Gastrocnemius medialis (tissue), 4 donors: Measurements from ENCODE around the gene CD151. TPM values are rescaled to one million over a fixed set of nuclear protein-coding genes. Genes with fewer than 3 reads are reported as not detected.

Experiments
- ATAC-seq, 2 donors: fragments of 150-250 bp; one replicate each; pipeline ENCODE4 v1.9.1; 2016
- DNase-seq, 2 donors: peaks; one replicate each; pipeline ENCODE4 v3.0.0-alpha.2; 2019
- H3K27ac ChIP-seq, 4 donors: fragments of 200-600 bp; sonication (generic); 1 replicate in 1 of 4; 2 replicates in 3 of 4; pipeline ENCODE4 v1.5.1; 2016 to 2018; ENCODE audit warnings: mild to moderate bottlenecking in 2 of 4, moderate library complexity in 1 of 4
- H3K27me3 ChIP-seq, 3 donors: fragments of 200-600 bp; sonication (generic) in 2 of 3; 1 replicate in 1 of 3; 2 replicates in 2 of 3; pipeline versions ENCODE4 v1.5.1 to v1.6.0; 2016 to 2019; ENCODE audit warnings: mild to moderate bottlenecking in 1 of 3, moderate library complexity in 1 of 3
- H3K36me3 ChIP-seq, 2 donors: fragments of 200-600 bp; sonication (generic) in 1 of 2; one replicate each; pipeline ENCODE4 v1.5.1; 2017 to 2018
- H3K4me1 ChIP-seq, 2 donors: fragments of 200-600 bp; sonication (generic) in 1 of 2; one replicate each; pipeline ENCODE4 v1.5.1; 2016 to 2017; ENCODE audit warnings: mild to moderate bottlenecking in 2 of 2
- H3K4me3 ChIP-seq, 4 donors: fragments of 200-600 bp; sonication (generic) in 3 of 4; 1 replicate in 1 of 4; 2 replicates in 3 of 4; pipeline ENCODE4 v1.5.1; 2016 to 2019; ENCODE audit warnings: mild to moderate bottlenecking in 2 of 4
- H3K9me3 ChIP-seq, 3 donors: fragments of 200-600 bp; sonication (generic) in 2 of 3; 1 replicate in 1 of 3; 2 replicates in 2 of 3; pipeline ENCODE4 v1.5.1; 2016 to 2019
- CTCF ChIP-seq, 5 experiments: fragments of 450-650 bp in 3 of 5; fragments of 200-600 bp in 2 of 5; sonication (generic) in 2 of 5; IDR thresholded peaks in 4 of 5; conservative IDR thresholded peaks in 1 of 5; 1 replicate in 4 of 5; 2 replicates in 1 of 5; pipeline ENCODE4 v1.5.1; 2016 to 2019; ENCODE audit warnings: antibody characterized with exemption in 5 of 5, mild to moderate bottlenecking in 3 of 5, moderate library complexity in 3 of 5
- POLR2A ChIP-seq, 2 donors: fragments of 450-650 bp; IDR thresholded peaks; one replicate each; pipeline ENCODE4 v1.6.1; 2017; ENCODE audit warnings: antibody characterized with exemption in 2 of 2, mild to moderate bottlenecking in 2 of 2, moderate library complexity in 2 of 2
- in situ Hi-C, 4 donors: fragments of 200-750 bp; cut with MboI; loops; one replicate each; pipeline versions ENCODE4 v1.15.0 to v1.8.0; 2017; ENCODE audit warnings: low sequenced_read_pairs in 4 of 4
- intact Hi-C: fragments of 100-400 bp; cut with DNase I; formaldehyde crosslinking; loops from one replicate; pipeline ENCODE4 v1.15.1; 2023; ENCODE audit warnings: low total_unique reads
- total RNA-seq, 4 donors: library from RNA; depleted of rRNA; stranded (reverse); fragments of >200 nt; gene quantifications; one replicate each; pipeline versions ENCODE4 v1.1.0 to v1.2.3, GENCODE V29; 2016

The CD151 gene
- total RNA-seq, 4 donors from 2014 or later, result 77.0 to 206 (median 169) TPM

- DNase-seq, result no peak
- H3K4me1 ChIP-seq, result peaks cover 23 to 39% of the 10 kb centered on the region in 2 donors
- intact Hi-C loops, result loop anchor here (5.0 kb wide), 1 partner anchor 72 kb away; the partner anchor contains the start of gene CHID1
- H3K4me3 ChIP-seq, result no peak overlapping the region
- peaks cover 0 to 45% of the 10 kb centered on the region in 2 donors for H3K36me3 ChIP-seq
- no peaks in the 10 kb centered on the region for H3K27me3 ChIP-seq
- in situ Hi-C loops, result no loop called here
- H3K9me3 ChIP-seq, result no peaks in the 10 kb centered on the region
- no peak for ATAC-seq
- TF ChIP-seq POLR2A (IDR thresholded peaks at IDR 0.05), result no peak
- no peak for TF ChIP-seq CTCF (IDR thresholded peaks at IDR 0.05 in 4 of 5, conservative IDR thresholded peaks at IDR 0.05 in 1 of 5)
- H3K27ac ChIP-seq, result peak overlapping the region in 2 of 4 donors; percentile 6 to 97
Observed at GRCh38 chr11:839875-840617, 7.3 kb downstream of the CD151 start.

GRCh38 chr11:841981-842369 lies 9.2 kb downstream of the CD151 start:
- no peak for TF ChIP-seq POLR2A (IDR thresholded peaks at IDR 0.05)
- no peak for TF ChIP-seq CTCF (IDR thresholded peaks at IDR 0.05 in 4 of 5, conservative IDR thresholded peaks at IDR 0.05 in 1 of 5)
- Histone ChIP-seq H3K4me3 (peak overlapping the region; percentile 83 to 97 (median 87)), H3K36me3 (peaks cover 0 to 32% of the 10 kb centered on the region in 2 donors), H3K27ac (peak overlapping the region; percentile 82 to 97 (median 86)), H3K4me1 (peaks cover 29 to 37% of the 10 kb centered on the region in 2 donors), H3K27me3 (no peaks in the 10 kb centered on the region), H3K9me3 (no peaks in the 10 kb centered on the region)
- in situ Hi-C loops (no loop called here), intact Hi-C loops (loop anchor here (1.0 to 5.0 kb wide), 3 partner anchors 9 to 70 kb away; partner anchors contain the start of gene CHID1)
- ATAC-seq (peak; percentile 19 to 32), DNase-seq (no peak)

GRCh38 chr11:842370-843002 lies 9.7 kb downstream of the CD151 start, which contains the start of the genes POLR2L and TSPAN4:
Gene POLR2L (minus strand): TSS chr11:842529. CDS start chr11:842508, 21 bp downstream.
Gene TSPAN4 (plus strand): TSS chr11:842852. CDS start chr11:850305, 7,453 bp downstream.
- Histone ChIP-seq H3K27me3 (no peaks in the 10 kb centered on the region), H3K36me3 (peaks cover 0 to 27% of the 10 kb centered on the region in 2 donors), H3K27ac (peak within 1 kb of the TSS; percentile 82 to 97 (median 86)), H3K9me3 (no peaks in the 10 kb centered on the region), H3K4me3 (peak within 1 kb of the TSS; percentile 83 to 97 (median 87)), H3K4me1 (peaks cover 29 to 37% of the 10 kb centered on the region in 2 donors)
- DNase-seq (peak; percentile 84 to 88), ATAC-seq (peak; percentile 75 to 79)
- TF ChIP-seq CTCF (IDR thresholded peaks at IDR 0.05 in 4 of 5, conservative IDR thresholded peaks at IDR 0.05 in 1 of 5) (peak in 2 of 5 experiments; percentile 52 to 57), POLR2A (IDR thresholded peaks at IDR 0.05) (peak; percentile 89 to 93)
- in situ Hi-C loops (no loop called here), intact Hi-C loops (loop anchor here (2.0 to 5.0 kb wide), 2 partner anchors 22 to 70 kb away; partner anchors contain the start of gene CHID1)

GRCh38 chr11:843086-843734 lies 10.5 kb downstream of the CD151 start:
- H3K27ac ChIP-seq, result peak overlapping the region; percentile 82 to 97 (median 86)
- peaks cover 0 to 20% of the 10 kb centered on the region in 2 donors for H3K36me3 ChIP-seq
- in situ Hi-C loops (no loop called here), intact Hi-C loops (loop anchor here (2.0 to 5.0 kb wide), 2 partner anchors 22 to 69 kb away; partner anchors contain the start of gene CHID1)
- DNase-seq (no peak), ATAC-seq (no peak)
- peaks cover 32 to 41% of the 10 kb centered on the region in 2 donors for H3K4me1 ChIP-seq
- H3K27me3 ChIP-seq, result peaks cover 0 to 5% (median 0%) of the 10 kb centered on the region in 3 donors
- H3K4me3 ChIP-seq, result peak overlapping the region; percentile 83 to 97 (median 87)
- TF ChIP-seq CTCF (IDR thresholded peaks at IDR 0.05 in 4 of 5, conservative IDR thresholded peaks at IDR 0.05 in 1 of 5), result peak in 2 of 5 experiments; percentile 21 to 23
- no peak for TF ChIP-seq POLR2A (IDR thresholded peaks at IDR 0.05)
- no peaks in the 10 kb centered on the region for H3K9me3 ChIP-seq
